GM19193 (cell line): ENCODE measurements around the gene TMEM163.

ENCODE experiments used
- POLR2A ChIP-seq: IDR thresholded peaks from 4 replicates; pipeline ENCODE4 v1.6.1; 2011; ENCODE audit not compliant: insufficient read depth, insufficient read length; ENCODE audit errors: extremely low read depth

The TMEM163 gene

DNA sequence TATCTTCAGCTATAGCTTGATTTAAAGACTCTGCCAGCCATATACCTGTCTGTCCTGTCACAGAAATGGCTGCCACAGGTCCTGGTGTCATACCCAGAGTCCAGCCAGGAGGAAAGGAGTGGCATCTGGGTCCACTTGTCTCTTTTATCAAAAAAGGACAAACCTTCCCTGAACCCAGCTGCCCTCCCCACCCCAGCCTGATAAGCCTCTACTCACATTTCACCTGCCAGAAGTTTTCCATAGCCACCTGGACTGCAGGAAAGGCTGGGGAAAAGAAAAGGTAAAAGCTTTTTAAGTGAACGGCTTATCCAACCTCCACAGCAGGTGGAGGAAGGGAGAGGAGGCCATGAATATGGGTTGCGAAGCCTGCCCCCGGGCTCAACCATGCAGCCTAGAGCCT, 32.8 kb downstream of the TMEM163 start:
- TF ChIP-seq POLR2A = no peak

DNA sequence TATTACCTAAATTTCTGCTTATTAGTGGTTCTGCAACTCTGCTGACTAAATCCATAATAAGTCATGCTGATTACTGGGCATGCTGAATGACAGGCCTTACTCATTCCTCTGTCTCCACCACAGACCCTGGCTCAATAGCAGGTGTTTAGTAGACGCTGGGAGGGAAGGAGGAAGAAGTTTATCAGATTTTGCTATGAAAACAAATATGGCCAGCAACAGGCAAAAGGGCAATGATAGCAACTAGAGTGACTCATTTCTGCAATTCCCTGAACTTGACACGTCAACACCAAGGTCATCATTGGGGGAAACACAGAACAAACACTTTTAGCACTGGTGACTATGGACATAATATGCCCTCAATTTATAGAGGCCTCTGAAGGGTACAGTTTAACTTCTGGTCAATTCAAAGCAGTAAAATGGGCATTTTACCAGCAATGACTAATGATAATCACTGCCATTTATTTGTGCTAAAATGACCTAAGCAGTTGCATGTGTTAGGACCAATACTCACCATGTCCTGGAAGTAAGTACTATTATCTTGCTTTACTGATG, 35.2 kb downstream of the TMEM163 start:
- TF ChIP-seq POLR2A = no peak

DNA sequence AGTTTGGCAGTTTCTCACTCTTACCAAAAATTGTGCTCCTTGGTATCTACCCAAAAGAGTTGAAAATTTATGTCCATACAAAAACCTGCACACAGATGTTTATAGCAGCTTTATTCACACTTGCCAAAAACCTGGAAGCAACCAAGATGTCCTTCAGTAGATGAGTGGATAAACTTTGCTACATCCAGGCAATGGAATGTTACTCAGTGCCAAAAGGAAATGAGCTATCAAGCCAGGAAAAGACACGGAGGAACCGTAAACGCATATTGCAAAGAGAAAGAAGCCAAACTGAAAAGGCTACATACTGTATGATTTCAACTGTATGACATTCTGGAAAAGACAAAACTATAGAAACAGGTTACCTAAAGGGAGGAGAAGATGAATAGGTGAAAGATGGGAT, 36.1 kb downstream of the TMEM163 start:
- no peak for TF ChIP-seq POLR2A

DNA sequence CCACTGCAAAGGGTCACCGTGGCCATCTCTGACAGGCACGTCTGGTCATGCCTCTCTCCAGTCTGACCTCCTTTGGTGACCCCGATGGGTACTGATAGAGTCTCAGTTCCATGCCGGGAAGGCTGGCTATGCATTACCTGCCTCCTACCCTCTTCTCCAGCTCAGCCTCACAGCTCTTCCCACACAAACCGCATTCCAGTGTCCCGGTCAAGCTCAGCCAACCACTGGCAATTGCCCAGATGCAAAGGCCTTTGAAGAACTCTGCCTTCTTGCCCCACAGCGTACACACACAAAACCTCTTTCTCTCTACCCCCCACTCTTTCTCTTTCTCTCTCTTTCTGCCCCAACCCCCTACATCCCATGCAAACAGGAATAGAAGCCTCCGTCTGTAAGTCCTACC, 37.6 kb downstream of the TMEM163 start:
- TF ChIP-seq POLR2A = no peak

DNA sequence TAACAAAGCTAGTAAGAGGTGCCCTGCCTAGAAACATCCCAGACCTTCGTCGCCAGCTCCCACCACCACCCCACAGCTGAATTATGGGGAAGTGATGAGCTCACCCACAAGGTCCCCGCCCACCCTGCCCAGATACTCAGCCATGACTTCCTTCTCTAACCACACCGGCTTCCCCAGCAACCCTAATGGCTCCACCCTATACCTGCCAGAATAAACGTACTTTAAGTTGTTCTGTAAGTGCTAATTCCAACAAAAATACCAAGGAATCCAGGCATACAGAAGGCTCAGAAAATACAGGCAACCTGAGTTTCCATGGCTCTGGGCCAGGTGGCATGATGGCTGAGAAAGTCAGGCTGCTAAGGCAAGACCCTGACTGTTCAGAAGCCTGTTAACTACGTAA, 39.1 kb downstream of the TMEM163 start:
- no peak for TF ChIP-seq POLR2A

DNA sequence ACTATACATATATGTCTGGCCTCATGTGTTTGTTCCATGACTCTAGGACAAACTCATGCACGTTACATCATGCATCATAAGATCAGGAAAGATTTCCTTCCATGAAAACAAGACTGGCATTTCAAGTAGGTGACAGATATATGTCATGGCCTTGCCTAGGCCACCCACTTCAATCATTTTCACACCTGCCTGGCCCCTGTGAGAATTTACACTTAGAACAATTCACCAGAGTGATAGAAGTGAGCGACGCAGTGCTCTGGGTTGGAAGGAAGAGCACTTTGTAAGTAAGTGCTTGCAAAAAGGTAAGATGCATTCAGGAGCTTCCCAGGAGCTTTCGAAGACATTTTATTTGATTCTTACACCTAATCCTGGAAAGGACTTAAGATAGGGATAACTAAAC, 39.5 kb downstream of the TMEM163 start:
- TF ChIP-seq POLR2A = no peak

DNA sequence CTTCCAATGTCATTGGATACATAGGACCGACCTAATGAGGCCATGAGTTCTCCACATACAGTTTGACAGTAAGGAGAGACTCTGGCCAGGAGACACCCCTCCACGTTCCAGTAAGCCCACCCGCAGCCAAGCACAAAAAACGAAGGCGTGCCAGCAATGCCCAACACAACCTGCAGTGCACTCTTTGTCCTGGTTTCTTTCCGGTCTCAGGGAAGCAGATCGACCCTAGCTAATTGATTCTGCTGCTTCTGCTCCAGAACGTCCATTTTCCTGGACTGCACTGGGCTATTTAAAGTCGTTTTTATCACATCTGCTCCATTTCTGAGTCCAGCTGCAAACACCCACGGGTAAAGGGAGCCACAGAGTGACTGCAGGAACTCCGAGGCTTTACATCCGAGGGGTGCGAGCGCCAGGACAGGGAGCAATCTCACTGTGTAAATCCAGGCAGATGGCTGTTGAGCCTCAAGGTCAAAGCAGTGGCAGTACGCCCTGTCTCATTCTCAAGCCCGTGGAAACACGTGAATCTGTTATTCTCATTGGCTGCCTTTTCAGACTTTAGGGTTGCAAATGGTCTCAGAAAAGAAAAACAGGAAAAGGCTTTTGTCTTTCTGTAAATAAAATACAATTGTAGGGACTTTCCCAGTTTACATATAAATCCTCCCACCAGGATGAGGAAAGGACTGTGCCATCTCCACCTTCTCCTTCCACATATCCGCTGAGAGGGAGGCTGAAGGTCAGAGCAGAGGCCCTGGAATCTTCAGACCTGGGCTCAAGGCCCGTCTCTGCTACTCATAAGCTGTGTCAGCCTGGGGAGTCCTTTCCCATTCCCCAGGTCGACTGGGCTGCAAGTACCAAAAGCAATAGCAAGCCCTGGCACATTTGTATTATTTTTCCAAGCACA, 40.7 kb downstream of the TMEM163 start:
- TF ChIP-seq POLR2A = no peak

DNA sequence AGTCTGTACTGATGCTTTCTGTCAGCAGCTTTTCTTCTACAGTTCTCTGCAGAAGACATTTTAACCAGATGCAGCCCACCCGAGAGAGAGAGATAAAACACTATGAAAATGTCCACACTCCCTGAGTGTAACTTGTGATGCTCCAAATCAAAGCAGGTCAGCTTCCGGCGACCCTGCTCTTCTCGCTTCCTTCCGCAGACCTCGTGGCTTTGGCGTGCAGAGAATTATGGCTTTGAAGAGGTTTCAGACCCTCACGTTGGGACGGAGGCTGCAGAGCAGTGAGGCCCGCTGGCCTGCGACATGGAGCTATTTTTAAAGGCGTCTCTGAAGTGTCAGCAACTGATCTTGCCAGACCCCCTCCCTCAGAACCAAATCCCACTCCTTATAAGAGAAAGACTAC, 41.8 kb downstream of the TMEM163 start:
- no peak for TF ChIP-seq POLR2A

DNA sequence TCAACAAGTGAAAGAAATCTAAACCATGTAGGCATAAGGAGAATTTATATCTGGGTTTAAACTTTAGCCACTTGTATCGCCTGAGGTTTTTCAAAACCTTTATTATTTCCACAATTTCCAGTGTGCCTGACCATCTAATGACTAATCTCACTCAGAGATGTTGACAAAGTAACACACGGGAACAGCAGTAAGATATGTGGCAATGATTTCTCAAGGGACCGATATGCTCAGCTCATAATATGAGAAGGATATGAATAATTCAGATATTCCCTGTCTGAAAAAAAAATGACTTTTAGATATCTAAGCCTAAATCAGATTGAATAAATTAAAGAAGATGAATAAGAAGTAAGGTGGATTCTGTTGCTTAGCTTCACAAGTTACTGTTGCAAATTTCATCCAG, 43.5 kb downstream of the TMEM163 start:
- TF ChIP-seq POLR2A = no peak

DNA sequence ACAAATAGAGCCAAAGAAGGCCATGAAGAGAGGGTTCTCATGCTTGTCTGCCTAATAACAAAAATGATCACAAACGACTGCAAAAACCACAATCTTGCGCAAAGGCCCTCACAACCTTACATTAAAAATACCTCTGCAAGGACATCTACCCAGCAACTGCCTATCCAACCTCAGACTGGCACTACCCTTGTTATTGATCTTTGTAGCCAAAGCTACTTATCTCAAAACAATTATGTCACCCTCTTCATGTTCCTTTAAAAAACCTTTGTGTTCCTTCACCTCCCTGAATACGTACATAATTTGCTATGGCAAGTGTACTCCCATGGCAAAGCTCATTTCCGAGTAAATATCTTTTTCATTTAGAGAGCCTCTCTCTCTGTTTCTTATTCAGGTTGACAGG, 44.1 kb downstream of the TMEM163 start:
- no peak for TF ChIP-seq POLR2A

DNA sequence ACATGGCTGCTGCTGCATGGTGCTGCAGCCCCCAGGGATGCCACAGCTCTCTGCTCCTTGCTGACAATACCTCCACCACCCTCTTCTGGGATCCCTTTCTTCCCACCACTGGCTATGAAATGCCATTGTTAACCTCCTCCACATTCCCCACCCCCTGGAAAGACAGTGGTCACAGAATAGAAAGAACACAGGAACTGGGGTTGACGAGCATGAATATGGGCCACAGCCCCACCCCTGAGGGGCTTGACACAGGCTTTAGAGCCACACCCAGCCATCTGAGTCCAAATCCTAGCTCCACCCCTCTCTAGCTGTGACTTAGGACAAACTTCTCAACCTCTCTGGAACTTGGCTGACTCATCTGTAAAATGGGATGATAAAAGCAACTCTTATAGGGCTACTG, 47.3 kb downstream of the TMEM163 start:
- TF ChIP-seq POLR2A = no peak

DNA sequence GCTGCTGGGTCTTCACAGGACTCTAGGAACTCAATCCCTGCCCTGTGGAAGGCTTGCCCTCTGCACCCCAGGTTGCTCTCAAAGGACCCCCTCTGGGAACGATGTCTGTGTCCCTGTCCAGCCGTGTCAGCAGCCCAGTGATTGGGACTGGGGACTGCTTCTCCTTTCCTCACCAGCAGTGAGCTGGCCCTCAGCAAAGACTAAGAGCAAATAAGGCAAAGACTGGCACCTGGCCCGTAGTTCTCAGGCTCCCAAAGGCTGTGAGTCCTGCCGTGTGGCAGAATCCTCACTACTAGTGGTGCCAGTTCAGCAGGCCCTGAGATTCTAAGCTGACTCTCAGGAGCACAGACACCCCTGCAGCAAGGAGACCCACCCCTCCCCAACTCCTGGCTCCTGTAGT, 47.8 kb downstream of the TMEM163 start:
- TF ChIP-seq POLR2A = no peak

DNA sequence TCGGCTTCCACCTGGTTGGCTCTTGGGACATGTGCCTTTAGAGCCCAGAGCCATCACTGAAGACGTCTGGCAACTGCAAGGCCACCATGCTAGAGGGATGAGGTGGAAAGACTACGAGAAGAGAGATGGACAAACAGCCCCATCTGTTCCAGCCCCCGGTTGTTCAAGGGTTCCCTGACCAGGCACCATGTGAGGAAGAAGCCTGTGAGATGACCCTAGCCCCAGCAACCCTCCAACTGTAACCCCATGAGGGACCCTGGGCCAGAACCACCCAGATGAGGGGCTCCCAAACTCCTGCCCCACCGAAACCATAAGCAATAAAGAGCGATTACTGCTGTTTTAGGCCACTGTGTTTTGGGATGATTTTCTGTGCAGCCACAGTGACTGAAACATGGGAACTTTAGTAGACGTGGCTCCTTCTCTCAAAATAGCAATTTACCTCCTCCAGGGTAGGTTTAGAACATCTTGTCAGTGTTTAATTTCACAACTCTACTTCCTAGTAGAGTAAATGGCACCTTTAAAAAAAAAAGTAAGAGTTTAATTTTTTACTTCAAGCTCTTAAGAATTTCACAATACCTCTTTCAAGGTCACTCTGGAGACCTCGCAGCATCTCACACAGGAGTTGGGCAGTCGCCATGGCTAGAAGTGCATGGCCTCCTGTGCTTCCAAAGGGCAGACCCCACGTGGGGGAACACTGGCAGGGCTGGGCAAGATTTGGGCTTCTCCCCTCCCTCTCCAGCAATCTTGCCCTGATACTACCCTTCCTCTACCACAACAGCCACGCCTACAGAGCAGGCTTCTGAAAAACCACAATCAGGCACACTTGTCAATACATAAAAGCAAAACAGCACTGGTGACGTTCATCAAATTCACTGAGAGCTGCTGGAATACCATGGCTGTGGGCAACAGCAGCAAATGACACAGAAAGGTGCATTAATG, 48.8 kb downstream of the TMEM163 start:
- TF ChIP-seq POLR2A = no peak

DNA sequence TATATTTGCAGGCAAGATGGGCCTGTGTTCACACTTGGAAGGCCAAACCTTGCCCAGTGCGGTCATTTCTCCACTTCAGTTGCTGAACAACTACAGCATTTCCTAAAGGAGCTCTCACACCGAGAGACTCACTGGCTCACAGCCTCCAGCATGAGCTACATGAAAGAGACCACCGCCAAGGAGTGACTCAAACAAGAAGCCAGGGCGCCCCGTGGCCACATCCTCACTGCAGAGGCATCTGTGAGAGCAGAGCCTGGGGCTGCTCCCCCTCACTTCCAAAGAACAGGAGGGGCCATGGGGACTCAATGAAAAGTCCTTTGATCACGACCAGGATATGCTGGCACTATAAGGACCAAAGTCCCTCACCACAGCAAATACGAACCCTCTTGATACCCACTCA, 50.0 kb downstream of the TMEM163 start:
- TF ChIP-seq POLR2A = no peak

DNA sequence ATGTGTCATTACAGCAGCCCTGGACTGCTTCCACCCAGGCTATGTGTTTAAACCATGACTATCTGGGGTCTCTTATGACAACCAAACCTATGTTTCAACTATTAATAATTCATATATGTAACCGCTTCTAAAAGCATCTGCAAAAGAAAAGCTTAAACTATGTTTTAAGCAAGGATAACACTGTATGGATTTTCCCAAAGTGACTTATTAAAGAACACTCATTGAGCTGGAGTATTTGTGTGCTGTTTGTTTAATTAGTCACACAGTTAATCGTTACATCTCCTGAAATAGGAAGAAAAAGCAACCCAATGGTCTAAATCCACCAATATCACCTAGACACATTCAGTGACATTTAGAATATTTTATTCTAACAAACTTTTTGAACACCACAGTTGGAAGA, 51.3 kb downstream of the TMEM163 start:
- TF ChIP-seq POLR2A = no peak

DNA sequence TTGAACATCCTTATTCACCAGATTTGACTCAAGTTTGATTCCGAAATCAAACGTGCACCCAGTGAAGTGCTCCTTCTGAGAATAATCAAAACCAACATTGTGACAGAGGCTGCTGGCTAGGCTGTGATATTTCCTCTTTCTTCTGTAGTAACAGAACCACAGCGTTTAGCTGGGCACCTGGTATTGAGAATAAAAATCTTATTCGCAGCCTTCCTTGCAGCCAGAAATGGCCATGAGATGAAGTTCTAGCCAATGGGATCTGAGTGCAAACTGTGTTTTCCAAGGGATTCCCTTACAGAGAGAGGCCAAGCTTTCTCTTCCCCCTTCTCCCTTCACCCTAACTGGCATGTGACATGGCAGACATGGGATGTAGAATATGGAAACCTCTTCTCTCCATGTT, 51.7 kb downstream of the TMEM163 start:
- no peak for TF ChIP-seq POLR2A

DNA sequence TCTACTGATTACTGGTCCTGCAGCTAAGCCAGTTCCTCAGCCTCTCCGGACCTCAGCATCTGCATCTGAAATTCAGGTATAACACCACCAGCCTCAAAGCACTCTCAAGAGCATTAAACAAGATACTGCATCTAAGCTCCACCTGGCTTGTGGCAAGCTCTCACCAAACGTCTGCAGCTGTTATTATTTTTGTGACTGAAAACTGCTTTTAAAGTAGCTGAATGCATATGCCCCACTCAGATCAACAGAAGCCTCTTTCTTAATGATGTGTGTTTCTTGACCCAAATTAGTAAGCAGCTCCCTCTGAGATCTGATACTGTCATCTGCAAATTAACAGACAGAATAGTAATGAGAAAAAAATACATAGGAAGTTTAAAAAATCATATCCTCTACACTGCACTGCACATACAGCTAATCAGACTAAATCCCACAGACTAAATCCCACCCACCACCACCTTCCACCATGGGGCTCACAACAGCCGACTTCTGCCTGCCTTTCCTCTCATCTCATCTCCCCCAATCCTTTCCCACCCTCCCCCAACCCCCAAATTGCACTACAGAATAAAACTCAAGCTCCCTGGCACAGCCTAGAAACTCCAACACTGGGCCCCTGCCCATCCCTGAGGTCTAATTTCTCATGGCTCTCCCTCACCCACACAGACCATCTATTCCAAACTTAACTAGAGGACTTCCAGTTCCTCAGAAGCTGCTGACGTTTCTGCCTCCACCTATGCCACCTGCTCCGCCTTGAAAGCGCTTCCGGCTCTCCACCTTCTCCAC, 52.9 kb downstream of the TMEM163 start:
- TF ChIP-seq POLR2A = no peak
